Measurements from ENCODE around the gene IQGAP2.
"Not testable (repeated sequence)": the region's sequence is repeated elsewhere in the genome, so short reads cannot be mapped to it uniquely, and the experiment has no call there.

Gene IQGAP2

DNA sequence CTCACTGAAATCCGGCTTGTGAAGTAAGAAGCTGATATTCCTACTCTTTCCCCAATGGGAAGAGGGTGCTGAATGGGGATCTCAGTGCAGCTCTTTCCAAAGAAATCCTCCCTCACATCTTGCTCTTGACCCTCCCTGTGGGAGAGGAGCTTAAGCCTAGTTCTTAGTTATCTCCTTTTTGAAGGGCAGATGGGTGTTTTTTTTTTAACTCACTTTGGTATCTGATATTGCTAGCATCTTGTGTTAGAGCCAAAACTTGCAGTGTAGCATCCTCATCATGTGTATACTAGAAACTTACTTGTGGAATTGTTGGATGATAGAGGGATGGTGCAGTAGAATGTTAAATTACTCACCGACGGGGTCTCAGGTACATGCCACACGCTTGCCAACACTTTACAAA, 129.9 kb downstream of the IQGAP2 start:
- Mint-ChIP-seq H3K9me3 (peaks cover 7% of the 10 kb centered on the region), H3K4me3 (no peak overlapping the region), H3K27ac (no peak overlapping the region), H3K4me1 (ENCODE audit: low read depth) (peaks cover 24% of the 10 kb centered on the region), H3K36me3 (ENCODE audit: low read depth) (peaks cover 21% of the 10 kb centered on the region), H3K27me3 (ENCODE audit: low read depth) (no peaks in the 10 kb centered on the region)
- DNase-seq (ENCODE audit: low spot score), result no peak

DNA sequence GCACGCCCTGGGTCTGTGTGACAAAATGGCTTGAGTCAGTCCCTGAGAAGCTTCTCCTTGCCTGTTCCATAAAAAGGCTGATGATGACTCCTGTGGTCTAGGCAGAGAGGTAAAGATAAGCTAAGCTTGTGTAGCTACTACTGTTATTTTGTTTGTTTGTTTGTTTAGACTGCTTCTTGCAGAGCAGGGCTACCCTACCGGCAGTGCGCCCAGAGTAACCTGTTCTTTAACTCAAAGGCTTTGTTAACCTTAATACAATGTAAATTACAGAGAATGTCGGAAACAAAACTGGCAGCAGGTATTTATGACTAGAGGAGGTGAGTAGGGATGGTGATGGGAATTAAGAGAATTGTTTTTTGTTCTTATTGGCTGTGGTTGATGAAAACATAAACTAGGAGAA, 132.5 kb downstream of the IQGAP2 start:
- peaks cover 30% of the 10 kb centered on the region for H3K36me3 Mint-ChIP-seq (ENCODE audit: low read depth)
- no peak for DNase-seq (ENCODE audit: low spot score)
- H3K27ac Mint-ChIP-seq, result no peak overlapping the region
- no peaks in the 10 kb centered on the region for H3K27me3 Mint-ChIP-seq (ENCODE audit: low read depth)
- H3K4me3 Mint-ChIP-seq, result no peak overlapping the region
- H3K4me1 Mint-ChIP-seq (ENCODE audit: low read depth), result peaks cover 27% of the 10 kb centered on the region
- H3K9me3 Mint-ChIP-seq, result peaks cover 10% of the 10 kb centered on the region

DNA sequence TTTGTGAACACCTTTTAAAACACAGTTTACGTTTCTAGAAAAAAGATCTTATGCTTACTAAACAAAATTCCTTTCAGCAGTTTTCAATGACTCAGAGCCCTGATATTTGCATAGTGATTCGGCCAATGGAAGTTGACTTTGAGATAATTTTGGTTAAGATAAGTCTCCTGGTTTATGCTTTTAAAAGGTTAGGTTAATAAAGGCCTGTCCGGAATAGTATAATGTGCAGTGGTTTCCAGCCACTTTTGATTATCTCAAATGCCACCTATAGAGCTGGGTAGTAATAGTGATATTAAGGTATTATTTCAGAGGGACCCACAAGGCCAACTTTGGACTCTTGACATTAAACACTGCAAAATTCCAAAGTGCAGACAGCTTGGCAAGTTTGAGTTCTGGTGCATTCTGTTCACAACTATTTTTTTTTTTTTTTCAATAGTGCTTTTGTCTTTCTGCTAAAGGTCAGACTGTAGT, 134.0 kb downstream of the IQGAP2 start:
- Mint-ChIP-seq H3K4me1 (ENCODE audit: low read depth) (peaks cover 34% of the 10 kb centered on the region), H3K36me3 (ENCODE audit: low read depth) (peaks cover 29% of the 10 kb centered on the region), H3K27ac (no peak overlapping the region), H3K4me3 (no peak overlapping the region), H3K9me3 (peaks cover 6% of the 10 kb centered on the region), H3K27me3 (ENCODE audit: low read depth) (no peaks in the 10 kb centered on the region)
- DNase-seq (ENCODE audit: low spot score), result no peak

DNA sequence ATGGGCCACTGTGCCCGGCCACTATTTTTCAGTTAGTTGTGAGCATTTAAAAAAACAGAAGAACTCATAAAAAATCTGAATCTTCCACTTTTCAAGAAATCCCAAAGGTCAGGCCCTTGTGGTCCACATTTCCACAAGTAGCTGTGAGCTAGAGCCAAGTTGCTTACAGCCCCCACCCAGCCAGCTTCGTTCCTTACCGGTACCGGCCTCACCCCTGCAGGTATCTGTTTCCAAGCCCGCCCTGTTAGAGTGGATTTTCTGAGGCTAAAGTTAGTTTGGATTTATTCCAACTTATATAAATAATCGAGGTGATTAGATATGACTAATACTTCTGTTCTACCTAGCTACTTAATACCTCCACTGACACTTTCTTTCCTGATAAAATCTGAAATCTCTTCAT, 139.2 kb downstream of the IQGAP2 start:
- Mint-ChIP-seq H3K9me3 (peaks cover 6% of the 10 kb centered on the region), H3K27me3 (ENCODE audit: low read depth) (no peaks in the 10 kb centered on the region), H3K36me3 (ENCODE audit: low read depth) (peaks cover 20% of the 10 kb centered on the region), H3K4me1 (ENCODE audit: low read depth) (peaks cover 67% of the 10 kb centered on the region), H3K4me3 (peak overlapping the region; percentile 84), H3K27ac (peak overlapping the region; percentile 97)
- DNase-seq (ENCODE audit: low spot score), result no peak

DNA sequence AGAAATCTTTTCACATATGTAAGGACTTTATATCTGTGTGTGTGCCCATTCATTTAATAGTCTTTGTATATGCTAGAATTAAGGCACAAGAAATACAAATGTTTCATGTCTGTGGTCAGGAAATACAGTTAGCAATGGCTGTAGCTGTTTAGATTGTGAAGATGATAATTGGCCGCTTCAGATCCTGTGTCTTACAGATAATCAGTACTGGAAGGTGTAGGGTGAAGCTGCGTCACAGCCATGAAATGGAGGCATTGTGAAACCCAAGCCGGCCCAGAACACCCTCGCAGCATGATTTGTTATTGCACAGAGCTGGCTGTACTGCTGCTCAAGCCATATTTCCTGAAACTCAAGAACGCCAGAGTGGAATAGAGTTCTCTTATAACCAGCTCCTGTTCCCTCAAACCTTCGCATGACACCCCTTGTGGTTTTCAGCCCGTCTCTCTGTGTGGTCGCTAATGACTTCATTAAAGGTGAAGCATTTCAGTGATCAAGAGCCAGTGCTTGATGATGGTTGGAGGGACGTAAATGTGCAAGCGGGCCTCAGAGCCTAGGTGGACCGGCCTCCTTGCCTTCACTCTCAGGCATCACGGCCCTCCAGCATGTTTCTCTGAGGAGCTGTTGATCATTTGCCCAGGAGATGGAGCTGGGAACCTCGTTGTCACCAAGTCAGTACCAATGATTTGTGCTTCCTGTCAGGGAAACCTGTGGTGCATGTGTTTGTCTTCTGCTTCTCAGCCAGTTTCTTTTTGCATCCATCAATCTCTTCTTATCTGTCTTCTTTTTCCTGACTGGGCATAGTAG, 140.0 kb downstream of the IQGAP2 start:
- Mint-ChIP-seq H3K27ac (peak overlapping the region; percentile 97), H3K4me3 (peak overlapping the region; percentile 84), H3K36me3 (ENCODE audit: low read depth) (peaks cover 16% of the 10 kb centered on the region), H3K4me1 (ENCODE audit: low read depth) (peaks cover 74% of the 10 kb centered on the region), H3K27me3 (ENCODE audit: low read depth) (no peaks in the 10 kb centered on the region), H3K9me3 (peaks cover 4% of the 10 kb centered on the region)
- peak; percentile 77 for DNase-seq (ENCODE audit: low spot score)

DNA sequence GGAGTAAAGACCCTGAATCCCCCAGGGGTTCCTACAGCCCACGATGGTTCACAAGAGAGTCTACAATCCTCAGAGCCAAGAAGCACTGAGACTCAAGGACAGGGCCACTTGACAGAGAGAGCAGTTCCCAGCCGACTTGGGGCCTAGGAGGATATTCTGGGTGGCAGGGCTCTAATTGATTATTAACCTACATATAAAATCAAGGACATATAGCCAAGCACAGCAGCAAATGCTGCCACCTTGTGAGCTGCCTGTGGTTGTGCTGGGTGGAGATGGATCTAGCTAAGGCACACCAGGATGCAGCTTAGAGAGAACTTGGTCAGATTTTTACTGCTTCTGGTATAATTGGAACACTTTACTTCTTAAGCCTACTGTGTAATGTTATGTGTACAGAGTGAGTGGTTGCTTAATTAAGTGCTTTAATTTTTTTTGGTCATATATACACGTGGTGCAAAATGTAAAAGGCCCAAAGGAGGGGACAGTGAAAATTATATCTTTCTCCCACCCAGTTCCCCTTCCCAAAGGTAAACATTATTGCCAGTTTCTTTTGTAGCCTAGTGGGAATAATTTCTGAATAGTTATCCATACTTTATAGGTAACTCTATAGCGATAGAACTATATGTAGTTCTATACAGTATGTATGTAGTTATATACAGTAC, 141.3 kb downstream of the IQGAP2 start:
- Mint-ChIP-seq H3K36me3 (ENCODE audit: low read depth) (peaks cover 13% of the 10 kb centered on the region), H3K27me3 (ENCODE audit: low read depth) (no peaks in the 10 kb centered on the region), H3K27ac (peak overlapping the region; percentile 97), H3K4me1 (ENCODE audit: low read depth) (peaks cover 80% of the 10 kb centered on the region), H3K4me3 (peak overlapping the region; percentile 84), H3K9me3 (peaks cover 4% of the 10 kb centered on the region)
- peak; percentile 45 for DNase-seq (ENCODE audit: low spot score)

DNA sequence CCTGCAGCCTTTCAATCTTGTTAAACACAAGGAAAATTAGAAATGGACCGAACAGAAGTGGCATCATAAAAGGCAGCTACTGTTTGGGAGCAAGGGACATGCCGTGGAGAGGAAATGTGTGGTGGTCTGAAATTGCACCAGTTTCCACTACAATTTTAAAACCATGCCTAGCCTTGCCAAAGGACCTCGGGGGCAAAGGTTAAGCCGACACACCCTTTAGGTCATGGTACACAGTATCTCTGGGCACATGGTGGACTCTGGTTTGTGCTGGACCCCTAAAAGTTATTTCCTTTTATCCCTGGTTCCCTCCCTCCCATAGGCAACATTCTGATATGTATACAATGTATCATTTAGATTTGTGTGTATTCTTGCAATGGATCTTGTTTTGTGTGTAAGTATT, 142.1 kb downstream of the IQGAP2 start:
- Mint-ChIP-seq H3K9me3 (peaks cover 2% of the 10 kb centered on the region), H3K4me1 (ENCODE audit: low read depth) (peaks cover 79% of the 10 kb centered on the region), H3K4me3 (no peak overlapping the region), H3K27me3 (ENCODE audit: low read depth) (no peaks in the 10 kb centered on the region), H3K27ac (no peak overlapping the region), H3K36me3 (ENCODE audit: low read depth) (peaks cover 14% of the 10 kb centered on the region)
- DNase-seq (ENCODE audit: low spot score), result no peak

DNA sequence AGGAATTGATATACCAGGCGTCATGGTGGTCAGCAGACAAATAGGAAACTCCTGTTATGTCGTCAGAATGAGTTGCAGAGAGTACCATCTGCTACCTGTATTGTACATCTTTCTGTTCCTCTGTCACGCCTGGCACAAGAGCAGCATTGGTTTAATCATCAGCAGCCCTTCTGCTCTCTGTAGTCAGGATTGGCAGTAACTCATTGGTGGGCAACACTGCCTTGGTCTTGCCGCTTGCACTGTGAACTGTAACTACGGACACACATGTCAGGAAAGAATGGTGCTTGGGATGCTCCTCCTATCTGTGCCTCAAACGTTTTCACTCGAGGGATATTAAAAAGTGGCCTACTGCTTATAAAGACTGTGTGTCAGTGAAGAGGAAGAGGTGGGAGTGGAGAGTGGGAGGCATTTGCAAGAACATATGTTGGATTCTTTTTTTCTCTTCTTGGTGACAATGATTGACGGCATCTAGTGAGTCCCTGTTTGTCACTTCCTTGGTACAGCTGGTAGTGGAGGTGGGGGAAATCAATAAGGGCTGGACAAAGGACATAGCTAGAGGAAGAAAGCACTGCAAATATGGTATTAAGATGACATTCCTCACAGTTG, 143.5 kb downstream of the IQGAP2 start:
- Mint-ChIP-seq H3K27me3 (ENCODE audit: low read depth) (no peaks in the 10 kb centered on the region), H3K4me3 (peak overlapping the region; percentile 80), H3K9me3 (no peaks in the 10 kb centered on the region), H3K4me1 (ENCODE audit: low read depth) (peaks cover 67% of the 10 kb centered on the region), H3K27ac (peak overlapping the region; percentile 95), H3K36me3 (ENCODE audit: low read depth) (peaks cover 7% of the 10 kb centered on the region)
- peak; percentile 56 for DNase-seq (ENCODE audit: low spot score)

DNA sequence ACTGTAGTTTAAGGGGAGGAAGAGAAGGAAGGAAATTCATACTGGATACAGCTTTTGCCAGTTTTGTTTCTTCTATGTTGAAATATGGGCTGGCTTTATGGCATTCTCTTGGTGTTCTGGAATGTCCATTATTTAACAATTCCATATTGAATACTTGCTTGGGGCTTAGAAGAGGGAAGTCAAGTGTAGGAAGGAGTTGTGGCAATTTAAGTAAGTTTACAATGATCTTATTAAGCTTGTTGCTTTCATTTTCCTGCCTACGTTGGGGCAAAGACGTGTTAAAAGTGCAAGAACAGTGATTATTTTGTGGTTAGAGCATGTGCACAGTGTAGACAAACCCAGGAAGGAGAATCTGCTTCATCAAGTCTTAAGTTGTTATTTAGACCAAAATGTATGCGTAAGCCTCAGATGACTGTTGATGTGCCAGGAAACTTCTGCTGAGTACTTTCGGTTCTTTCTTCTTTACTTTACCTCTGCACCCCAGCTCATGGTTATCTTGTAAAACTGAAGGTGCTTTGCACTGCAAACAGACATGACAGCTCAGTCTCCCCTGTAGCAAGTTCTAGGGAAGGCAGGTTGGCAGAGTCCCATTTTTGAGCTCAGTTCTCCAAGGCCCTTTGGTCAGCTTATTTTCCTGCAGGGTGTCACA, 144.3 kb downstream of the IQGAP2 start:
- Mint-ChIP-seq H3K36me3 (ENCODE audit: low read depth) (peaks cover 9% of the 10 kb centered on the region), H3K4me3 (peak overlapping the region; percentile 80), H3K27ac (peak overlapping the region; percentile 95), H3K4me1 (ENCODE audit: low read depth) (peaks cover 63% of the 10 kb centered on the region), H3K9me3 (no peaks in the 10 kb centered on the region), H3K27me3 (ENCODE audit: low read depth) (no peaks in the 10 kb centered on the region)
- peak; percentile 65 for DNase-seq (ENCODE audit: low spot score)

DNA sequence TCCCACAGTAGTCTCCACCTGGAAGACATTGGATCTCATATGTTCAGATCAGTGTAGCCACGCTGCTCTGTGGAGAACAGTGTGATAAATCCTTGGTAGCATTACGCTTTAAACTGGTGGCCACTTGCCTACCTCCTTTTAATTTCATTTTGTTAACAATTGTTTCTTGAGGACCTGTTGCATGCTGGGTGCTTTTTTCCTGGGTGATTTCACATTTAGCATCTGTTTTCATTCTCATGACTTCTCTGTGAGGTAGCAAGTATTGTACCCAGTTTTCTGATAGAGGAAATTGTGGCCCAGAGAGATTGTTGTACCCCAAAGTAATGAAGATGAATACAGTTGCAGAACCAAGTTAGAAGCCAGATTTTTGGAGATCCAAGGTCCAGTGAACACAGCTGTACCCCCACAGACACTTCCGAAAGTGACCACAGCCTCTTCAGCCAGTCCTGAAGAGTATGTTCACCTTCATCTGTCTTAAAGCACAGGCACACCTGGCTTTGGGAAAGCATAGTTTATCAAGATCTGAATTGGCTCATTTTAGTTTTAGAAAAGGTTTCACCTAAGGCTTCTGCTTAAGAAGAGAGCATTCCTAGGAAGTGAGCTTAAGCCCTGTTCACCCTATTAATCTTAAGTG, 144.9 kb downstream of the IQGAP2 start:
- H3K36me3 Mint-ChIP-seq (ENCODE audit: low read depth), result peaks cover 9% of the 10 kb centered on the region
- DNase-seq (ENCODE audit: low spot score), result no peak
- peaks cover 56% of the 10 kb centered on the region for H3K4me1 Mint-ChIP-seq (ENCODE audit: low read depth)
- peak overlapping the region; percentile 95 for H3K27ac Mint-ChIP-seq
- no peaks in the 10 kb centered on the region for H3K9me3 Mint-ChIP-seq
- H3K27me3 Mint-ChIP-seq (ENCODE audit: low read depth), result no peaks in the 10 kb centered on the region
- peak overlapping the region; percentile 80 for H3K4me3 Mint-ChIP-seq

DNA sequence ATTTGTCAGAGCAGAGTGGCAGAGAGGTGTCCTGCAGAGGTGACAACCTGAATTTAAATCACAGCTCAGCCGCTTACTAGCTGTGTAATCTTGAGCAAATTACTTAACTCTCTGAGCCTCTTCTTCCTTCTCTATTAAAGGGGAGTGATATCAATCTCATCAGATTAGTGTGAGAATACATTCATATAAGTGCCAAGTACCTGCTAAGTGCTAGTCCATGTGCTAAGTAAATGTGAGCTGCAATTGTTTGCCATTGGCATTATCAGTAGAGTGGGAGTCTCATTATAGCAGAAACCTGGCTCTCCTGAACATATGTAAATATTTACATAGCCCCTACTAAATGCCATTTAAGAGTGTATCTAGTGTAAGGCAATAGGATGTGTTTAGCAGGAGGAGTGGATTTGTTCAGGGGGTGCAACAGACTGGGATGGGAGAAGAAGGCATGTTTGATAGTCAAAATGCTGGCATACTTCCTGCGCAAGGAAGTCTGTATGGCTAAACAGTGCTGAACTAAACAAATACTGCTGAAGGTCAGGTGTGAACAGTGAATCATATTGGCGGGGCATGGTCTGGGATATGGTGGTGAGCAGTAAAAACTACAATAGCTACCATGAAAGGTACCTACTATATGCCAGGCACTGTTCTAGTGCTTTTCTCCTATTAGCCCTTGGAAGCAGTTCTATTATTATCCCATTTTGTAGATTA, 145.6 kb downstream of the IQGAP2 start:
- H3K27ac Mint-ChIP-seq, result peak overlapping the region; percentile 95
- H3K4me3 Mint-ChIP-seq, result peak overlapping the region; percentile 80
- H3K4me1 Mint-ChIP-seq (ENCODE audit: low read depth), result peaks cover 52% of the 10 kb centered on the region
- DNase-seq (ENCODE audit: low spot score), result no peak
- H3K9me3 Mint-ChIP-seq, result no peaks in the 10 kb centered on the region
- H3K27me3 Mint-ChIP-seq (ENCODE audit: low read depth), result no peaks in the 10 kb centered on the region
- peaks cover 9% of the 10 kb centered on the region for H3K36me3 Mint-ChIP-seq (ENCODE audit: low read depth)

DNA sequence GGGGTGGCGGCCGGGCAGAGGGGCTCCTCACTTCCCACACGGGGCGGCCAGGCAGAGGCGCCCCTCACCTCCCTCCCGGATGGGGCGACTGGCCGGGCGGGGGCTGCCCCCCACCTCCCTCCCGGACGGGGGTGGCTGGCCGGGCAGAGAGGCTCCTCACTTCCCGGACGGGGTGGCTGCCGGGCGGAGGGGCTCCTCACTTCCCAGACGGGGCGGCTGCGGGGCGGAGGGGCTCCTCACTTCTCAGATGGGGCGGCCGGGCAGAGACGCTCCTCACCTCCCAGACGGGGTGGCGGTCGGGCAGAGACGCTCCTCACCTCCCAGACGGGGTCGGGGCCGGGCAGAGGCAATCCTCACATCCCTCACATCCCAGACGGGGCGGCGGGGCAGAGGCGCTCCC, 147.8 kb downstream of the IQGAP2 start:
- H3K36me3 Mint-ChIP-seq (ENCODE audit: low read depth), result peaks cover 12% of the 10 kb centered on the region
- peaks cover 47% of the 10 kb centered on the region for H3K4me1 Mint-ChIP-seq (ENCODE audit: low read depth)

DNA sequence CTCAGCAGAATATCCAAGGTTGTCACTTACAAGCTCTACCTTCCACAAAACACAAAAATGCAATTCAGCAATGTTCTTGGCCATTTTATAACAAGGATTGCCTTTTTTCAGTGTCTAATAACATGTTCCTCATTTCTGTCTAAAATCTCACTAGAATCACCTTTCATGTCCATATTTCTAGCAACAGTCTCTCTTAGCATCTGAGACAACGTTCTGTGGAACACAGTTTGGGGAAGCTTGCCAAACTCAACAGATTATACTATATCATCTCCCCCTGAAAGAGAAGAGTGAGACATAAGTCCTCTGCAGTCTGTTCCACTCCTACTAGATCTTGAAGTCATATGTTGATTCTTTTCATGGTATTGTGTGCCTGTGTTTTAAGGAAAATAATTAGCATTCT, 149.5 kb downstream of the IQGAP2 start:
- no peak overlapping the region for H3K27ac Mint-ChIP-seq
- H3K9me3 Mint-ChIP-seq, result no peaks in the 10 kb centered on the region

More for the DNA sequence above, 147.8 kb downstream of the IQGAP2 start:
- H3K4me3 Mint-ChIP-seq; H3K27ac Mint-ChIP-seq; DNase-seq (ENCODE audit: low spot score); H3K27me3 Mint-ChIP-seq (ENCODE audit: low read depth); H3K9me3 Mint-ChIP-seq: not testable (repeated sequence)

More for the DNA sequence above, 149.5 kb downstream of the IQGAP2 start:
- Mint-ChIP-seq H3K27me3 (ENCODE audit: low read depth) (no peaks in the 10 kb centered on the region), H3K36me3 (ENCODE audit: low read depth) (peaks cover 14% of the 10 kb centered on the region), H3K4me1 (ENCODE audit: low read depth) (peaks cover 43% of the 10 kb centered on the region), H3K4me3 (no peak overlapping the region)
- DNase-seq (ENCODE audit: low spot score), result no peak

Data from T-helper 2 cell treated with Interferon-gamma antibody and Interleukin-4, amounts not matched to agents 5 μg/mL and 100 μg/mL, for 36 hours (primary cell).